Midbrain (tissue), 1 donor: ENCODE data around the gene ADCK1.
"Not testable (repeated sequence)": the region's sequence is repeated elsewhere in the genome, so short reads cannot be mapped to it uniquely, and the experiment has no call there.

Experiments used
- DNase-seq: peaks from one replicate; lab custom pipeline; 2025; lab: John Stamatoyannopoulos, UW

ADCK1 gene

GRCh38 chr14:77903221-77903620 is 103.3 kb downstream of the ADCK1 start:
- no peak for DNase-seq

GRCh38 chr14:77903937-77904617 is 104.2 kb downstream of the ADCK1 start:
- DNase-seq = no peak

- no peak for DNase-seq
These were observed 106.5 kb downstream of the ADCK1 start for GRCh38 chr14:77906446-77906845.

- no peak for DNase-seq
These were observed 108.9 kb downstream of the ADCK1 start for GRCh38 chr14:77908847-77909246.

GRCh38 chr14:77909911-77910310 is 110.0 kb downstream of the ADCK1 start:
- DNase-seq = peak; percentile 35

GRCh38 chr14:77910506-77910905 is 110.6 kb downstream of the ADCK1 start:
- DNase-seq = no peak

GRCh38 chr14:77911356-77911755 is 111.4 kb downstream of the ADCK1 start:
- no peak for DNase-seq

GRCh38 chr14:77912754-77913556 is 113.0 kb downstream of the ADCK1 start:
- DNase-seq = no peak

- no peak for DNase-seq
These were observed 114.3 kb downstream of the ADCK1 start for GRCh38 chr14:77914073-77914721.

GRCh38 chr14:77915390-77915789 is 115.5 kb downstream of the ADCK1 start:
- DNase-seq = not testable (repeated sequence)

GRCh38 chr14:77917491-77918201 is 117.7 kb downstream of the ADCK1 start:
- no peak for DNase-seq

- DNase-seq = no peak
These were observed 118.5 kb downstream of the ADCK1 start for GRCh38 chr14:77918448-77918847.

GRCh38 chr14:77920312-77920711 is 120.4 kb downstream of the ADCK1 start:
- DNase-seq = no peak

- no peak for DNase-seq
These were observed 121.9 kb downstream of the ADCK1 start for GRCh38 chr14:77921818-77922217.

- DNase-seq = no peak
These were observed 123.4 kb downstream of the ADCK1 start for GRCh38 chr14:77923131-77923936.

- no peak for DNase-seq
These were observed 124.4 kb downstream of the ADCK1 start for GRCh38 chr14:77924141-77924948.

- DNase-seq = no peak
These were observed 127.0 kb downstream of the ADCK1 start for GRCh38 chr14:77926942-77927341.

- no peak for DNase-seq
These were observed 131.5 kb downstream of the ADCK1 start for GRCh38 chr14:77931441-77931840.

GRCh38 chr14:77936138-77936639 is 136.3 kb downstream of the ADCK1 start:
- no peak for DNase-seq

GRCh38 chr14:77947372-77947771 is 147.5 kb downstream of the ADCK1 start:
- no peak for DNase-seq
